HG02943 (cell line): Measurements from ENCODE around the gene ADCY5.

ENCODE experiments used
- ATAC-seq: cut with Tn5 transposase; IDR thresholded peaks from one replicate; pipeline ENCODE4 v1.9.1; 2021; ENCODE audit warnings: mild to moderate bottlenecking, low read depth, moderate library complexity; ENCODE audit not compliant: unreplicated experiment

The ADCY5 gene

GRCh38 chr3:123331651-123332050 lies 117.2 kb downstream of the ADCY5 start:
- ATAC-seq: no peak

DNA sequence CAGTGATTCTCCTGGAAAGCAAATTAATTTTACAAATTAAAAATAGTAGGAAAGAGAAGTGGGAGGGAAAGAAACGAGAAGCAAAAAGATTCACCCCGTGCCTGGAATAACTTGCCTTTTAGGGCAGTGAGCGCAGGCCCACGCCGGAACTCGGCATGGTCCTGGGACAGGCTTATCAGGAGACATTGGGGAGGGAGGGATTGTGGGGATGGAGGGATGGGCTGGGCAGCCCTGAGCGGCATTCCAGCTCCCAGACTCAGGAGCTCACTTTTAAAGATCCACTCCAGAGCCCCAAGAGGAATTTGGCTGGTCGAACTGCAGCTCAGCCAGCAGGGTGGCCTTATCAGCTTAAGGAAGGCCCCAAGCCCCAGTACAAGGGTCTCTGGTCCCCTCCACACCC lies 117.9 kb downstream of the ADCY5 start:
- no peak for ATAC-seq

GRCh38 chr3:123330441-123330991 lies 118.4 kb downstream of the ADCY5 start:
- no peak for ATAC-seq

DNA sequence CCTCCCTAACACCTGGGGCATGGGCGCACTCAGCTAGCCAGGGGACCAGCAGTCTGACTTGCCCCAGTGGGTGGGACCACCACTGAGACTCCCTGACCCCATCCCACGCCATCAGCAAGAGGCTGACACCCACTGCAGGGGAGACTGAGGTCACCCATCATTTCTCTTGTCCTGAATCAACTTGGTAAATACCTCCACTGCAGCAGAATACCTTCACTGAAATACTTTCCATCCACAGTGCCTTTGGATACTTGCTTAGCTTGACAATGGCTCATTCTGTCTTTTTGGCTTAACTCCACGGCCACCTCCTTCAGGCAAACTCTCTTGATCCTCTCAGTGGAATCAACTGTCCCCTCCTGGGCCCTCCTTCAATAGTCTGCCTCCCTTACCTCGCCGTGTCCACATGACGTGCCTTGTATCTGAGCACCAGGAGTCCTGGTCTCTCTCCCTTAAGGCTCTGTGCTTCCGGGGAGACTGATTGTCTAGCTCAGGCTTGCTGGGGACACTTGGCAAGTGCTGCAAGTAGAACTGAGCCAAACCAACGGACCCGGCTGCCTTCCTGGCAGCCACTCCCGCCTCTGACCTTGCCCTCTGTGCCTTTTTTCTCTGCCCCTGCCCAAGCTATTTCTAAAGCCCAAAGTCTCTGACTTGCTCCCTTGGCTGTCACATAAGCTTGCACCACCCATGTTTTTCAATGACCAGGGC lies 119.1 kb downstream of the ADCY5 start:
- ATAC-seq: no peak

- ATAC-seq: no peak
Observed at GRCh38 chr3:123328851-123329635, 119.8 kb downstream of the ADCY5 start.

- no peak for ATAC-seq
Observed at GRCh38 chr3:123327956-123328850, 120.7 kb downstream of the ADCY5 start.

DNA sequence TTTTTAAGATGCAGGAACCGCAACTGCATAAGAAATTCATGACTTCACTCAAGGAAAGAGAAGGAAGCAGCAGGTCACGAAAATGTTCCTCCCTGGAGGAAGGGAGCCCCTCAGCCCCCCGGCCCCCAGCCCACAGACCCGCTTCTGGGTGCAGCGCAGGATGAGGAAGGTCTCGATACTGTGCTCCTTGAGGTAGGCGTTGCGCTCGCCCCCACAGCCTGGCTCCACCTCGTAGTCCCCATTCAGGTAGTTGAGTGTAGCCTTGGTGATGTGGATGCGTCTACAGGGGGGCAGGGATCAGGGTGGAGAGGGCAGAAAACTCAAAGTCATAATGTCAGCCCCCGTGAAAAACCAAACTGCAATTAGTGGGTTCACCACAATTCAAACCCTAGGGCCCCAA lies 121.4 kb downstream of the ADCY5 start:
- no peak for ATAC-seq

DNA sequence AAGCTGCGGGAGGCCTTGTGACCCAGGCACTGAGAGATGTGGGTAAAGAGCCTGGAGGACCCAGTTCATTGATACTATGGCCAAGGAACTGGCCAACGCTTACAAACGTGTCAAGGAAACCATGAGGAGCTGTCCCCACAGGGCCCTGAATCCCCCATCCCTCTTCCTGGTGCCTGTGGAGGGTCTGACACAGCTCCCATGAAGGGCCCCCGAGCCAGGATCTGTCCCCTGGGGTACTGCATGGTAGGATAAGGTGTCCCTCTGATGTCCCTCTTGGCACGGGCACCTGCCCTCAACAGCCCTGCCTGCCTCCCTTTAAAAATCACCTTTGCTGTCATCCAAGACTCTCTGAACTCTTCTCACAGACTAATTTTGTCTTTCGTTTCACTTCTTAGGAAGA lies 122.4 kb downstream of the ADCY5 start:
- ATAC-seq: no peak

DNA sequence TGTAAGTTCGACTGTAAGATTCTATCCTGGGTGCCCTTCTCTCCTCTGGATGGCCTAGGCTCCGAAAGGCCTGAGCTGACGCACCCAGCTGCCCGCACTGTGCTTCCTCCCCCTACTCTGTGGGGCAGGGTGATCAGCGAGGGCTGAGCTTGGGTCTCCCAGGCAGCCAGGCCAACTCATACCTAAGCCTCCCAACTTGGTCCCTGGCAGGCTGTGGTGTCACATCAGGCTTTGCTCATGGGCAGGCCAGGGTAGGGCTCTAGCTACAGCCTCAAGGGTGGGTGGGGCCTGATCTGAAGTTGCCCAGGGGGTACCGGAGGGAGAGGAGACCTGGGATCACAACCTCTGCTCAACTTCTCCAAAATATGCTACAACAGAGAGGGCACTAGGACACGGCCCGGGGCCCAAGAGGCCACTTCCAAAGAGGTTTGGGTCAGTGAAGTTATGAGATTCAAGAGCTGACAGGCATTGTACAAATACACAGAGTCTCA lies 123.1 kb downstream of the ADCY5 start:
- ATAC-seq: no peak

DNA sequence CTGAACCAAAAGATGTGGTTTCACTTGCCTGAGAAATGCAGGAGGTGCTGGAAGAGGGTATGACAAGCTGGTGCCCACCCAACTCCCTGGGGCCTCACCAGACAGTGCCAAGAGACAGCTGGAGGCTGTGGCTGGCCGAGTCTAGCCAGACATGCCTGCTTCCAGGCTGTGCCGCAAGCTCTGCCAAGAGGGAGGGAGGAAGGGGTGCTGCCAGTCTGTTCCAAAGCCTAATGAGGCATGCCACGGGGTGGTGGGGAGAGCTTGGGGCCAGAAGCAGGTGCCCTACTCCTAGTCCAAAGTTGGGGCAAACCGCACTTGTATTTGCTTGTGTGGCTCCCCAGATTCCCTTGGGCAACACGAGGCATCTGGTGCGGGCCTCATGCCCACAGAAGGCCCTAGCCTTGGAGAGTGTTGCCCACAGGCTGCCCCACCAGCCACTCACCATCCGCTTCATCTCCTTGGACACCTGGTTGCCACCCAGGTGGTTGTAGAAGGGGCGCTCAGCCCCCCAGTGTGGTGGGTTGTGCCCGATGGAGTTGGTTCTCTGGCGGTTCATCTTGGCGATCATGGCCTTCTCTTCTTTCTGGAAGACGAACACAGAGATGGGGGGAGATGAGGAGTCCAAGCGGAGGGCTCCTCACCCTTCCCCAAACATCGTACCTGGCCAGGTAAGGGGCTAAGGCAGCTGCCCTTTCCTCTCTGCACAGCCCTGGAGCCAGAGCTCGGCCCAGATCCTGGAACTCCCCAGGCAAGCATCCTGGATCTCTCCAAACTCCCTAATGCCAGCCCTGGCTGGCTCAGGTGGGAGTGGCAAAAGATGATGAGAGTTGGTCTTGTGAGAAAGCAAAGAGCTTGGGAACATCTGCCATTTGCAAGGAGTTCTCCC lies 123.8 kb downstream of the ADCY5 start:
- ATAC-seq: no peak

DNA sequence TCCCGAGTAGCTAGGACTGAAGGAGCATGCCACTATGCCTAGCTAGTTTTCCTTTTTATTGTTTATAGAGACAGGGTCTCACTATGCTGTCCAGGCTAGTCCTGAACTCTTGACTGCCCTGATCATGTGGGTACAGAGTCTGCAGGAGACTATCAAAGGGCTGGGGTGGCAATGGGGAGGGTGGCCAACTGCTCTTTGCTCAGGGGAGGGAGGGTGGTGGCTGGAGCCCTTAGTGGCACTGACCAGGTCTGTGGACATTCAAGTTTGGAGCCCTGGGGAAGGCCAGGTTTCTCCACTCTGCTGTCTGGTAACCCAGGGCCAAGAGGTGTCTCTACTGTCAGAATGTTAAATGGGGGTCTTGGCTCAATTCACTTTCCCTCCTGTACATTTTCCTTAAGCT lies 125.1 kb downstream of the ADCY5 start:
- ATAC-seq: no peak

GRCh38 chr3:123322866-123323265 lies 126.0 kb downstream of the ADCY5 start:
- no peak for ATAC-seq

DNA sequence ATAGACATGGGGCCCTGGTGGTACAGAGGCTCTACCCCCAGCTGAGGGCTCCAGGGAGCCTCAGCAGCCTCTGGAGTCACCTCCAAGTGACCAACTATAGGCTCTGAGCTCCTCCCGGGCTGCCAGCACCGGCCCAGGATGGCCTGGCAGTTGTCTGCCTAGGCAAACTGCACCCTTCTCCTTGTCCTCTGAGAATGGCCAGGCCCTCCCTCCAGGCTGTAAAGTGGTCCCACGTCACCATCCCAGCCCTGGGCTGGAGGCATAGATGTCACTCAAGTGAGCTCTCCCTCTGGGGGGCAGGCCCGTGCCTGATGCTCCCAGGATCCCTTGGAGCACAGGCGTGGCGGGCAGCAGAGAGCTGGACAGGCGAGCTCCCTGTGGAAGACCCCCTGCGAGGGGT lies 127.1 kb downstream of the ADCY5 start:
- ATAC-seq: no peak

GRCh38 chr3:123320221-123320620 lies 128.7 kb downstream of the ADCY5 start:
- no peak for ATAC-seq

- no peak for ATAC-seq
Observed at GRCh38 chr3:123319760-123320159, 129.1 kb downstream of the ADCY5 start.

DNA sequence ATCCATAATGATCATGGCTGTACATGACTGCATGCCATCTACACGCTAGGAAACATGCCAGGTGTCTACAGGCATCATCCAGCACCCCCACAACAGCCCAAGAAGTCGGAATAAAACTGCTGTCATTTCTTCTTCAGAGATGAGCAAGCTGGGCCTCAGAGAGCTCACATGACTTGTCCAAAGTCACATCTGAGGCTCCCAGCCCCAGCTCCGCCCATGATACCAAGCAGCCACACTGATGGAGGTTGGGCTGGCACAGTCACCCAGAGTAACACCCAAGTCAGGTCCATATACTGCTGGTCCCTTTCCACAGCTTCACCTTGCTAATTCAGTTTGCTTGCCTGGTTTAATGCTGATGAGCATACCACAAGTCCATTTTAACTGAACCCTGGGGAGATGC lies 130.5 kb downstream of the ADCY5 start:
- no peak for ATAC-seq

- no peak for ATAC-seq
Observed at GRCh38 chr3:123317716-123318115, 131.2 kb downstream of the ADCY5 start.

DNA sequence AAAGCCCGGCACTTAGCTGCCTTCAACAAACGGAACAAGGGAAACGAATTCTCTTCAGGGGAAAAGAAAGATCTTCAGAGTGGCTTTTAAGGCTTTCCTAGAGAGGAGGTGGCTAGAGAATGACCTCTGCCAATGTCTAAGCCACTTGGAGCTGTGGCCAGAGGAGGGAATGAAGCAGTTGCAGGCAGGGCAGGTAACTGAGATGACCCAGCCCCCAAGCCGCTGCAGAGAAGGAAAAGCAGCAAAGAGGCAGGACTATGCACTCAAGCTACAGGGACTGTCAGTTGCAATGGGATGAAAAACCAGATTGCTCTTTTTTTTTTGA lies 133.7 kb downstream of the ADCY5 start:
- ATAC-seq: no peak

DNA sequence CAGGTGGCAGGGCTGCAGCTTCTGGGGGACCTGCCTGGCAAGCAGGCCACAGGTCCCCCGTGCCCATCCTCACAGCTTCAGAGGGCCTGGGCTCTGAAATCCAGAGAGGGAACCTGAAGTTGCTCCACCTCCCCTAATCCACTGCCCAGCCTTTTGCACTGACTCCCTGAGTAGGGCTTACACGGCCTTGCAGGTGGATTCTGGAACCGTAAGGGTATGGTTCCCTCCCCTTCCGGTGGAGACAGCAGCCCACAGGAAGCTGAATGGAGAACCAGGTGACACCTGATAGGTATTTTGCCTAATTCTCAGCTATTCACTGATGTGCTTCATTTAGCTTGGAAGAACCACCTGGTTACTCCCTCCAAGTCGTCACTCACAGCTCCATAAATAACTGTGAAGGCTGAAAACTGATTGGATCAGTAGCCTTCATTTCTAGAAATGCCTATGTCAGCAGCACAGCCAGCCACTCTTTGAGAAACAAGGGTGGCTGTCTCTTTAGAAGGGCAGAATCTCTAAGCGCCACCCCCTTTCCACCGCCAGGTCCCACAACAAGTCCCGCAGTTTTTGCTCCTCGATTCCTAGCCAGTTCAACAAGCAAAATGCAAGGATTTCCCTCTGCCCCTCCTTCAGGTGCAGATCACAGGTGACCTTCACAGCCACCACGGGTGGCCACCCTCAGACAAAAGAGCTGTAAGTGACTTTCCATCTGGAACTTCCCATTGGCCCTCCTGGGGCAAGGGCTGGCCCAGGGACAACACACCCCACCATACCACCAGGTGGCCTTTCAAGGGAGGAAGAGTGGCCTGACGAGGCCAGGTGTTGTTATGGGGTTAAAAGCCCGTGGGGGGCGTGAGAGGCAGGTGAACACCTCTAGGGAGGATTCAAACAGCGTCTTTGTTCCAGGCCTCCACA lies 134.3 kb downstream of the ADCY5 start:
- no peak for ATAC-seq
